NCI-H460 (cell line): ENCODE data around the gene NTN1. TPM values are rescaled to one million over a fixed set of nuclear protein-coding genes. Genes with fewer than 3 reads are reported as not detected.

Experiments used
- DNase-seq: peaks from one replicate; pipeline ENCODE4 v3.0.0-alpha.2; 2016; ENCODE audit warnings: low read depth; ENCODE audit errors: extremely low read depth
- total RNA-seq: library from RNA; depleted of rRNA; stranded (reverse); fragments of >200 nt; shearing (Covaris generic); gene quantifications from 2 replicates; pipeline ENCODE4 v1.2.3, GENCODE V29; 2014

NTN1 gene
- total RNA-seq, 1 experiment from 2014 or later, result 0.87 TPM

- DNase-seq, result no peak
Observed at GRCh38 chr17:9225305-9226101, 204.2 kb downstream of the NTN1 start.

DNA sequence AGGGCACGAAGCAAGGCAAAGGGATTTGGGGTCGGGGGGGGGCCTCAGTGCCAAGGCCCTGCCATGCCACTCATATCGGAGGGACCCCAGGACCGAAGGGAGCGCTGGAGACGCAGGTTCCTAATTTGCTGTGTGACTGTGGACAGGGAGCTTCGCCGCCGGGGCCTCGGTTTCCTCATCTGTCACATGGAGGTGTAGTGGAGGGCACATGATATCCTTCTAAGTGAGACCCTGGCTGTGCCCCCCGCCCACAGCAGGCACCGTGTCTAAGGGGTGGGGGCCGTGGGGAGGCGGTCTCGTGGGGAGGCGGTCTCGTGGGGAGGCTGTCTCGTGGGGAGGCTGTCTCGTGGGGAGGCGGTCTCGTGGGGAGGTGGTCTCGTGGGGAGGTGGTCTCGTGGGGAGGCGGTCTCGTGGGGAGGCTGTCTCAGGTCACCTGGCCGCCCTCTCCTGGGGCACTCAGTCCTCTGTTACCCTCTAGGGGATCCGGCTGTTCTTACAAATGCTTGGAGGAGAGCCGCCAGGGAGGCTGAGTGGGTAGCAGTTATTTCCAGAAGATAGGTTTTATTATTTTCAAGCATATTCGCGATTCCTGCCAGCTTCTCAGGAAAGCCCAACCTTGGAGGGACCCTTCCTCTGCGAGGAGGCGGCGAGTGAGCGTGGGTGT lies 205.0 kb downstream of the NTN1 start:
- no peak for DNase-seq

DNA sequence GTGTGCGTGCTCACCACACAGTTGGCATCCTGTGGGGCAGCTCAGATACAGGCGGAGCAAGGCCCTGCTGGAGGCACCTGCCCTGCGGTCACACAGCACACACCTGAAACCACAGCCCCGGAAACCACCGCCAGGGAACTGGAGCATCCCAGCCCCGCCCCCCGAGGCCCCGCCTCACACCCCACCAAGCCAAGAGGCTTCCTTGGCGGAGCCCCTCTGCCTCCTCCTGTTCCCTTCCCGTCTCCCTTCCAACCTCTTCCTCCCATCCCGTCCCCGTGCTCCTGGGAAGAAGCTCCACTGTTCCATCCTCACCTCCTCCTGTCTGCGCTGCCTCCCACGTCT lies 205.5 kb downstream of the NTN1 start:
- no peak for DNase-seq

DNA sequence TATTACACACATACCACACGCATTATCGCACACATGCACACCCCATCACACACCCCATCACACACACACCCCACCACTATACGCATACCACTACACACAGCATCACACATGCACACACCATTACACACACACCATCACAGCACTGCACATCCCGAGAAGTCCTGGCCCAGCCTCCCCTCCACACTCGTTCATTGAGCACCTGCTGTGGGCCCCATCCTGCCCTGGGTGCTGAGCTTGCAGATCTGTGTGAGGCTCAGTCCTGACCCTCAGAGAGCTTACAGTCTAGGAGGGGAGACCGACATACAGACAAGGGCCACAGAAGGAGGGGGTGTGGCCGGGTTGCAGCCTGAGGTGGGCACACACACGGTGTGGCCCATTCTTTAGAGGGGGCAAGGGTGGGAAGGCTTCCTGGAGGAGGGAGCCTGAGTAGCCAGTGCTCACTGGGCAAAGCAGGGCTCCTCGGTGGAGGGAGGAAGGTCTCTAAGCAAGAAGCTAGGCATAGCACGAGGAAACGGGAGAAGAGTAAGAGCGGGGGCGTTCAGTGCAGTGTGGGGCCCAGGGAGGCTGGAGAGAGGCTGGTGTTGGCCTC lies 206.6 kb downstream of the NTN1 start:
- DNase-seq, result no peak

DNA sequence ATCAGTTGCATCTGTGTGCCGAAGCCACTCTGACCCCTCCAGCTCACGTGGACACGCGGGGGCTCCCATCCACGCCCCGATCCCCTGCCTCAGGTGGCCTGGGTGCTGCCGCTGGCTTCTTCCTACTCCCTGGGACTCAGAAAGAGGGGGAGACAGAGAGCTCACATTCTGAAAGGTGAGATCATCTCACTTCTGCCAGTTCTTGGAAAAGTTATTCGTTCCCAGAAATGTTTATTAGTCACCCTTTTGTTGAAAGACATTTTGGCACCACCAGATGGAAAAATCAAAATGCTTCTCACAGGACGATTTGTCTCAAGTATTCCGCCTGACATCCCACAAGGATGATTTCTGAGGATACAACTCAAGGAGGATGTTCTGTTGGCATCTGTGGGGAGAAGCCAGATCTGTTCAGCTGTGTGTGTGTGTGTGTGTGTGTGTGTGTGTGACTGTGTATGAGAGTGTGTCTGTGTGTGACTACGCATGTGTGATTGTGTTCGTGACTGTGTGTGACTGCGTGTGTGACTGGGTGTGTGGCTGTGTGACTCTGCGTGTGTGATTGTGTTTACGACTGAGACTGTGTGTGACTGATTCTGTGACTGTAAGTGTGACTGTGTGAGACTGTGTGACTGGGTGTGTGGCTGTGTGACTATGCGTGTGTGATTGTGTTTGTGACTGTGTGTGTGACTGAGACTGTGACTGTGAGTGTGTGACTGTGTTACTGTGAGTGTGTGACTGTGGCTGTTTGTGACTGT lies 207.3 kb downstream of the NTN1 start:
- DNase-seq, result no peak

- no peak for DNase-seq
Observed at GRCh38 chr17:9229160-9229825, 208.0 kb downstream of the NTN1 start.

- DNase-seq, result no peak
Observed at GRCh38 chr17:9229826-9230201, 208.5 kb downstream of the NTN1 start.

GRCh38 chr17:9230346-9230745 lies 209.0 kb downstream of the NTN1 start:
- no peak for DNase-seq

- DNase-seq, result no peak
Observed at GRCh38 chr17:9230861-9231260, 209.6 kb downstream of the NTN1 start.

DNA sequence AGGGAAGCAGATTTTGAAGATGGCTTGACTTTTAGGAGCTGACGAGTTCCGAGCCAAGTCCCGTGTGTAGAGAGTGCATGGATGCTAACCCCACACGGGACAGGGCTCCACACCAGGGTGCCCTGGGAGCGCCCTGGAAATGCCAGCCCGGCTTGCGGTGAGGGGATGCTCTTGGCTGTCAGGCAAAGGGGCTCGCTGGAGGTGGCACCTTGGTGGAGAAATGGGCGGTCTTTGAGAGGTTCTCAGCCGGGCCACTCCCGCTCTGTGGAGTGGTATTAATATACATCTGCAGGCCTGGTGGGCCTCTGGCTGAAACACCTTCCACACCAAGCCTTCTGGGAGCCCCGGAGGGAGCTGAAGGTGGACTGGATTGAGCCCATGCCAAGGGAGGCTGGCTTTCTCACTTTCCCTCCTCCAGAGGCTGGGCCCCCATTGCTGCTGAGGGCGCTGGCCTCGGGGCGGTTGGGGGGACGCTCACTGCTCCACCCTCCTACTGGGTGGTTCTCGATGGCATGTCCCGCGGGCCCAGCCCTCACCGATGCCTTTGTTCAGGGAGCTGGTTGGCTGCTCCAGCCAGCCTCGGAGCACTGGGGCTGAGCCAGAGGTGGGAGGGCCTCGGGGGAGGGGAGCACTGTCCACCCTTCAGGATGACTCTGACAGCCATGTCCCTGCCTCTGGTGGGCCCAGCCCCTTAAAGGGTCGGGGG lies 210.3 kb downstream of the NTN1 start:
- no peak for DNase-seq

DNA sequence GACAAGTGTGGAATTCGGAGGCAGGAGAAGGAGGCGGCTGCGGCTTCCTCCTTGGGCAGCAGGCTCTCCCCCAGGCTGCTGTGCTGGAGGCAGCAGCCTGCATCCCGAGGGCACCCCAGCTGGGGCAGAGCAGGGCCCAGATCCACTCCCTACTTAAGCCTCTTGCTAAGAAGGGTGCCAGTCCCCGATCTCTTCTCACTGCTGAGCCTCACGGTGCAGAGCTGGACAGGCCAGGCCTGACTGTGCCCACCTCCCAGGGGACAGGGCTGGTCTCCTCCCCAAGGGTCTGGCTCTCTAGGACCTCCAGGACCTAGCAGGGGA lies 210.8 kb downstream of the NTN1 start:
- DNase-seq, result no peak

- no peak for DNase-seq
Observed at GRCh38 chr17:9232591-9233270, 211.4 kb downstream of the NTN1 start.

- DNase-seq, result no peak
Observed at GRCh38 chr17:9233271-9233599, 211.9 kb downstream of the NTN1 start.

DNA sequence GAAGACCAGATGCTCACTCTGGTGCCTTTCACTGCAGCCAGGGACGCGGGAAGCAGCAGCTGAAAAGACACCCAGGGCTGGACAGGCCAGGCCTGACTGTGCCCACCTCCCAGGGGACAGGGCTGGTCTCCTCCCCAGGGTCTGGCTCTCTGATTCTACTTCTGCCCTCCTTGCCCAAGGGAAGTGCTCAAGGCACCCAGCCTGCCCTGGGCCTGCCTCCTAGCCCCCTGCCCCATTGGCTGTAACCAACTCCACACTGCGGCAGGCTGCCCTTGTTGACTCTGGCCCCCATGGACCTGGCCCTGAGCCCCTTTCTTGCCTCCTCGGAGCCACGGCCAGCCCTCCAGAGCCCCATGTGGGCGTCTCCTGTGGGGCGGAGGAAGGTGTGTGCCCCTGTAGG lies 212.5 kb downstream of the NTN1 start:
- no peak for DNase-seq

DNA sequence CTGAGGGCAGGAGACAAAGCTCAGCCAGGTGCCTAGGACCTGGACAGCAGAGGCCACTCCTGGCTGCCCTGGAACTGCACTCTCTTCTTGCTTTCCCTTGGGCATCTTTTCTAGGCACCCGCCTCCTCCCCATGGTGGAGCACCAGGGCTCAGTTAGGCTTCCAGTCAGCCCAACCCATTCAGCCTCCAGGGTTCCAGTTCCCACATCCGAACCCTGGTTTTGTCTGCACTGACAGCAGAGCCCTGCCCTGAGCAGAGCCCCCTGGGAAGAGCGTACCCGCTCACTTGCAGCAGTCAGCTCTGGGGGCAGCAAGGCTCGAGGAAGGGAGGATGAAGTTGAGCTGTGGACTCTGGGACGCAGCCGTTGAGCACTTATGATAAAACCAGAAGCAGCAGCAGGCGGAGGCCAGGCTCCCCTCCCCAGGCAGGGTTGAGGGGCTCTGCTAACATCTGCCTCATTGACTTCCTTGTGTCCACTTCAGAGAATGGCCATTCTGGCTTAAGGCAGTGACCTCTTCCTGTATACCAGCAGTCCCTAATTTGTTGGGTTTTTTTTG lies 213.2 kb downstream of the NTN1 start:
- no peak for DNase-seq

- DNase-seq, result no peak
Observed at GRCh38 chr17:9235346-9235745, 214.0 kb downstream of the NTN1 start.

GRCh38 chr17:9236286-9237052 lies 215.2 kb downstream of the NTN1 start:
- no peak for DNase-seq

DNA sequence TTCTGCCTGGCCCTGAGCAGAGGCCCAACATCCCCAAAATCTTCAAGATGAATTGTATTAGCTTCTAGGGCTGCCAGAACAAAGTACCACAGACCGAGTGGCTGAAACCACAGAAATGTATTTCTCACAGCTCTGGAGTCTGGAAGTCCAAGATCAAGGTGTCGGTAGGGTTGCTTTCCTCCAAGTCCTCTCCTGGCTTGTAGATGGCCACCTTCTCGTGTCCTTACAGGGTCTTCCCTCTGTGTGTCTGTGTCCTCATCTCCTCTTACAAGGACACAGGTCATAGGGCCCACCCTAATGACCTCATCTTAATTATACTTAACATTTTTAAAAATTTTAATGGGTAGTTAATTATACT lies 215.7 kb downstream of the NTN1 start:
- DNase-seq, result no peak
